Measurements from ENCODE around the gene LRRC3C. TPM values are rescaled to one million over a fixed set of nuclear protein-coding genes. Genes with fewer than 3 reads are reported as not detected.

Gene LRRC3C
- total and polyA plus RNA-seq, 11 donors, result not detected

DNA sequence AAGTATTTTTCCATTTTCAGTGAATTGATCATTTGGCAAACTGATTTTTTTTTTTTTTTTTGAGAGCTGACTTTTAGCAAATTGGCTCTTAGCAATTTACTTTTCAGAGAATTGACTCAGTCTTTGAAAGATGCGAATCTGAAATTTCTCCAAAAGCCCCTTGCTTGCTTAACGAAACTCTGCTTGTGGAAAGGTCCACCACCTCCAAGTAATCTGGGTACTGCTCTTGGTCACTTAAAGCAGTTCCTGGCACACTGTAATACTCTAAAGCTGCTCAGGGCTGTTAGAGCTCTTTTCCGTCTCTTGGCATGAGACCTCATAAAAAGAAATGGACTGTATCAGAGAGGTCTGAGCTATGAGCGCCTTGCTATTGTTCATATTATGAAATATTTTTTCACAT lies 12.0 kb upstream of the LRRC3C start:
- no peak overlapping the region for H3K27ac ChIP-seq
- intact Hi-C loops (cut with DNase I), result no loop called here
- no peaks in the 10 kb centered on the region for H3K9me3 ChIP-seq
- TF ChIP-seq, protein P1, sequence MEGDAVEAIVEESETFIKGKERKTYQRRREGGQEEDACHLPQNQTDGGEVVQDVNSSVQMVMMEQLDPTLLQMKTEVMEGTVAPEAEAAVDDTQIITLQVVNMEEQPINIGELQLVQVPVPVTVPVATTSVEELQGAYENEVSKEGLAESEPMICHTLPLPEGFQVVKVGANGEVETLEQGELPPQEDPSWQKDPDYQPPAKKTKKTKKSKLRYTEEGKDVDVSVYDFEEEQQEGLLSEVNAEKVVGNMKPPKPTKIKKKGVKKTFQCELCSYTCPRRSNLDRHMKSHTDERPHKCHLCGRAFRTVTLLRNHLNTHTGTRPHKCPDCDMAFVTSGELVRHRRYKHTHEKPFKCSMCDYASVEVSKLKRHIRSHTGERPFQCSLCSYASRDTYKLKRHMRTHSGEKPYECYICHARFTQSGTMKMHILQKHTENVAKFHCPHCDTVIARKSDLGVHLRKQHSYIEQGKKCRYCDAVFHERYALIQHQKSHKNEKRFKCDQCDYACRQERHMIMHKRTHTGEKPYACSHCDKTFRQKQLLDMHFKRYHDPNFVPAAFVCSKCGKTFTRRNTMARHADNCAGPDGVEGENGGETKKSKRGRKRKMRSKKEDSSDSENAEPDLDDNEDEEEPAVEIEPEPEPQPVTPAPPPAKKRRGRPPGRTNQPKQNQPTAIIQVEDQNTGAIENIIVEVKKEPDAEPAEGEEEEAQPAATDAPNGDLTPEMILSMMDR (IDR thresholded peaks at IDR 0.05), result no peak
- no peak for TF ChIP-seq POLR2A (IDR thresholded peaks at IDR 0.05)
- DNase-seq (no peak), ATAC-seq (no peak)
- peaks cover 0 to 48% (median 19%) of the 10 kb centered on the region in 9 donors for H3K36me3 ChIP-seq
- H3K4me1 ChIP-seq, result peaks cover 0 to 9% (median 0%) of the 10 kb centered on the region in 12 donors
- no peaks in the 10 kb centered on the region for H3K27me3 ChIP-seq
- no peak overlapping the region for H3K4me3 ChIP-seq
- 78 to 91% (median 86%) methylated on average over 4 of the region's 4 CpGs for WGBS, 4 donors

DNA sequence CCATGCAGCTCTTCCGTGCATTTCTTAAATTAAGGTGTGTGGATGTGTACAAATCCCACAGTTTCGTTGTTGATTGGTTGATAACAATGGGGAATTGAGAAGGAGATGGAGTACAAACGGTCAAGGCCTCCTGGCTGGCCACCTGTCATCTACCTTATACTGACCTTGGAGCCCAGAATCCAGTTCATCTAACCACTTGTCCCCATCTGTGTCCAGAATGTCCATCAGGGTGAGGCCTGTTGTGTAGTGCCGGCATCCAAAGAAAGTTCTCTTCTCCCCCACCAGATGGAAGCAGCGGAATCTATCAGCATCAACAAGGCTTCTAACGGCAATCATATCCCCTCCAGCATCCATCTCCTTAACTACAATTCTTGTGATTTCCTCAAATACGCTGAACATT lies 10.6 kb upstream of the LRRC3C start:
- no peaks in the 10 kb centered on the region for H3K9me3 ChIP-seq
- no peak overlapping the region for H3K4me3 ChIP-seq
- H3K27me3 ChIP-seq, result no peaks in the 10 kb centered on the region
- TF ChIP-seq POLR2A (IDR thresholded peaks at IDR 0.05), result no peak
- TF ChIP-seq, protein P1 (IDR thresholded peaks at IDR 0.05), result peak in 1 of 12 donors; percentile 20
- H3K4me1 ChIP-seq, result peaks cover 0 to 23% (median 0%) of the 10 kb centered on the region in 12 donors
- 82 to 88% (median 86%) methylated on average over 7 of the region's 7 CpGs for WGBS, 4 donors
- DNase-seq, result no peak
- ATAC-seq, result peak in 1 of 4 donors; percentile 23
- no peak overlapping the region for H3K27ac ChIP-seq
- intact Hi-C loops (cut with DNase I), result no loop called here
- H3K36me3 ChIP-seq, result peaks cover 0 to 49% (median 28%) of the 10 kb centered on the region in 9 donors

DNA sequence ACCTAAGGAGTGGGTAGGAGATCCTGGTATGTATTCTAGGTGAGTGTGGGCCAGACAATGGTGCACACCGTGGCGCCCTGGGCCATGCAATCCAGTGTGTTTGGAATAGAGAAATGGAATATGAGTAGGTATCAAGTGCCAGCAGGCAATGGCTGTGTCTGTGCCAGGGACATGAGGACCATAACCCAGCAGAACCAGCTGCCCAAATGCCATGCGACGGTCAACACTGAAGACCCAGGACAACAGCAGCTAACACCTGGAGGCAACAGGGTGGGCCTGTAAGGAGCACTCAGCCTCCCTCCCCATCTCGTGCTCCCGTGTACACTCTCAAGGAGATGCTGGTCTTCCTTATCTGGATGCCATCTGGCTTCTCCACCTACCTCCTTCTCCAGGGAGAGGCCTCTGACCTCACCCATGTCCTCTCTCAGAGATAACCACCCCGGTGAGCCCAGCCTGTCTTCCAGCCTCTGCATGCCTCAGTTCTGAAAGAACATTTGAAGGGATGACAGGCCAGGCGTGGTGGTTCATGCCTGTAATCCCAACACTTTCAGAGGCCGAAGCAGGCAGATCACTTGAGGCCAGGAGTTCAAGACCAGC lies 8.3 kb upstream of the LRRC3C start:
- no peak for ATAC-seq
- no peaks in the 10 kb centered on the region for H3K9me3 ChIP-seq
- WGBS, 4 donors, result 95 to 98% (median 96%) methylated on average over 9 of the region's 9 CpGs
- no peaks in the 10 kb centered on the region for H3K27me3 ChIP-seq
- no peak for DNase-seq
- TF ChIP-seq, protein P1 (IDR thresholded peaks at IDR 0.05), result no peak
- TF ChIP-seq POLR2A (IDR thresholded peaks at IDR 0.05), result no peak
- no peak overlapping the region for H3K27ac ChIP-seq
- H3K4me3 ChIP-seq, result no peak overlapping the region
- intact Hi-C loops (cut with DNase I), result no loop called here
- peaks cover 0 to 57% (median 44%) of the 10 kb centered on the region in 9 donors for H3K36me3 ChIP-seq
- peaks cover 0 to 45% (median 2%) of the 10 kb centered on the region in 12 donors for H3K4me1 ChIP-seq

DNA sequence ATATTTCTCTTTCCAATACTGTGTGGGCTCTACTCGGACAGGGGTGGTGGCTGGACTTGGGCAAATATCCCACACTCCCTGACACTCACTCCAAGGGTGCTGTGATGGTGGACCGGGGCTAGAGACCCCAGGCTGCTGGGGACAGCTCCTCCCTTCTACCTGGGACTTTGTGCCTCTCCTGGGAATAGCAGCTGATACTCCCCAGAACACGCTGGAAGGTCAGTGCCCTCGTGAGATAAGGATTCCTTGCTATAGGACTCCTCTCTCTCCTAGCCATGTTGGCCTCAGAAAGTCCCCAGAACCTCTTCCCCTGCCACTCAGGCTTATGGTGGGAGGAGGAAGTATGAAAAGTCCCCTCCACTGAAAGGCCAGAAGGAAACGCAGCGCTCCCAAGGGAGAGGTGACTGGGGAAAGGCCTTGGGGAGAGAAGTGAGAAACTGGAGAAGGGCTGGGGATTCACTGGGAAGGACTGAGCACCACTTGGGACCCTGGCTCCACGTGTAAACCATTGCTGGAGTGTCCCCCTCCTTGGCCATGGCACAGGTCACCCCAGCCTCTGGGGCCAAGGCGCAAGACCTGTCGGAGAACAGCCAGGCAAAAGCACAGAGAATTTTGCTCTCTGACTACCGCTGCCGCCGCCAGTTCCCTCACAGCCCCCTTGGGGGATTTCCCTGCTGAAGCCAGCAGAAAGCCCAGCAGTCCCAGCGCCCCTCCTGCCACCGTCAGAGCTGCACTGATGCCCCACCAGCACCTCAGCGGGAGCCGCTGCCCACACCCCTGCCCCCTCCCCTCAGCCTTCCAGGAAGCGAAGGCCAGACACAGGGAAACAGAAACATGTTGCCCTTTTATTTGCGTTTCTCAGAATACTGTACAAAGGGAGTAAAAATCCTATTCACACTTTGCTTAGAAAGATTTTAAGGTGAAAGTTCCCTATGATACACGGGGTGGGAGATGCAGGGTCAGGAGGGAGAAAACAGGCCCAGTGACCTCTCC lies 7.0 kb upstream of the LRRC3C start:
- no peak for TF ChIP-seq POLR2A (IDR thresholded peaks at IDR 0.05)
- TF ChIP-seq, protein P1 (IDR thresholded peaks at IDR 0.05), result no peak
- Histone ChIP-seq H3K36me3 (peaks cover 0 to 56% (median 44%) of the 10 kb centered on the region in 9 donors), H3K4me3 (no peak overlapping the region), H3K27me3 (no peaks in the 10 kb centered on the region), H3K4me1 (peaks cover 0 to 58% (median 15%) of the 10 kb centered on the region in 12 donors), H3K9me3 (no peaks in the 10 kb centered on the region), H3K27ac (peak overlapping the region in 1 of 12 donors; percentile 37)
- 62 to 74% (median 68%) methylated on average over 17 to 19 of the region's 19 CpGs for WGBS, 4 donors
- intact Hi-C loops (cut with DNase I), result loop anchor here in 3 of 10 donors (5.0 to 10.0 kb wide), 3 partner anchors 37 to 56 kb away; partner anchors contain the start of genes IKZF3 (in 1 of the 3) and ZPBP2 (in 1 of the 3)
- ATAC-seq (no peak), DNase-seq (peak in 1 of 5 donors; percentile 38)
